GM12801 (cell line): ENCODE measurements around the gene GID8.

ENCODE experiments used
- TF ChIP-seq, protein P1 (sequence below): IDR thresholded peaks from one replicate; pipeline ENCODE4 v1.5.1; 2011; ENCODE audit warnings: control low read depth; ENCODE audit not compliant: insufficient read length; ENCODE audit errors: extremely low read depth

Gene GID8

DNA sequence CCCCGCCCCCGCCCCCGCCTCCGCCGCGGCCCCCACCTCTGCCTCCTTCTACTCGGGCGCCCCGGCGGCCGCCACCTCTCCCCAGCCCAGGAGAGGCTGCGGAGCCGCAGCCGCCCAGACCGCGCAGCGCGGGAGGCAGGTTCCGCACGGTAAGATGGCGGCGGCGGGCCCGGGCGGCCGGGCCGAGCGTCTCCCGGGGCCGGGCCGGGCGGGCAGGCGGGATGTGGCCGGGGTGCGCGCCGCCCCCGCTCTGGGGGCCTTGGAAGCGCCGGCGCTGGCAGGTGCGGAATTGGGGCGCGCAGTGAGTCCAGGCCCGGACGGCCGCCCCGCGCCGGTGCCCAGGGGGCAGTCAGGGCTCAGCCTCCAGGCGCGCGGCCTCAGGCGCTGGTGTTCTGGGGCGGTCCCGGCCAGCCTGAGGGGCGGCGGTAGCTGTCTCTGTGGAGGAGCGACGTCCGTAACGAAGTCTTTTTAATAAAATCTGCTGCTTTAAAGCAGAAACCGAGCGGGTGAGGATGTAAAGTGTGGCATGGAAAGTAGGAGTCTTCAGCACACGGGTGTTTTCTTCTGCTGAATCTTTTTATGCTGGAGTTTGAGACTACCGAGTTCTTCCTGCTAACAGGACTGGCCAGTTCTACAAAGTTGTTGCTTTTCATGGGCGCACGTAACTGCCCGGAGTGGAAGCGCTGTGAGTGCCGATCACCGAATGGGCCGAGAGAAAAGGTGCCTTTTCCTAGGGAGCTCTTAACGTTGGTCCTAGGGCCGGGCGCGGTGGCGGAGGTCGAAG lies at the start of gene GID8:
Gene GID8 (plus strand): TSS at position 43 of the 784 bp plus-strand sequence. CDS start 3,356 bp downstream, outside the sequence.
- TF ChIP-seq, protein P1, sequence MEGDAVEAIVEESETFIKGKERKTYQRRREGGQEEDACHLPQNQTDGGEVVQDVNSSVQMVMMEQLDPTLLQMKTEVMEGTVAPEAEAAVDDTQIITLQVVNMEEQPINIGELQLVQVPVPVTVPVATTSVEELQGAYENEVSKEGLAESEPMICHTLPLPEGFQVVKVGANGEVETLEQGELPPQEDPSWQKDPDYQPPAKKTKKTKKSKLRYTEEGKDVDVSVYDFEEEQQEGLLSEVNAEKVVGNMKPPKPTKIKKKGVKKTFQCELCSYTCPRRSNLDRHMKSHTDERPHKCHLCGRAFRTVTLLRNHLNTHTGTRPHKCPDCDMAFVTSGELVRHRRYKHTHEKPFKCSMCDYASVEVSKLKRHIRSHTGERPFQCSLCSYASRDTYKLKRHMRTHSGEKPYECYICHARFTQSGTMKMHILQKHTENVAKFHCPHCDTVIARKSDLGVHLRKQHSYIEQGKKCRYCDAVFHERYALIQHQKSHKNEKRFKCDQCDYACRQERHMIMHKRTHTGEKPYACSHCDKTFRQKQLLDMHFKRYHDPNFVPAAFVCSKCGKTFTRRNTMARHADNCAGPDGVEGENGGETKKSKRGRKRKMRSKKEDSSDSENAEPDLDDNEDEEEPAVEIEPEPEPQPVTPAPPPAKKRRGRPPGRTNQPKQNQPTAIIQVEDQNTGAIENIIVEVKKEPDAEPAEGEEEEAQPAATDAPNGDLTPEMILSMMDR: no peak

DNA sequence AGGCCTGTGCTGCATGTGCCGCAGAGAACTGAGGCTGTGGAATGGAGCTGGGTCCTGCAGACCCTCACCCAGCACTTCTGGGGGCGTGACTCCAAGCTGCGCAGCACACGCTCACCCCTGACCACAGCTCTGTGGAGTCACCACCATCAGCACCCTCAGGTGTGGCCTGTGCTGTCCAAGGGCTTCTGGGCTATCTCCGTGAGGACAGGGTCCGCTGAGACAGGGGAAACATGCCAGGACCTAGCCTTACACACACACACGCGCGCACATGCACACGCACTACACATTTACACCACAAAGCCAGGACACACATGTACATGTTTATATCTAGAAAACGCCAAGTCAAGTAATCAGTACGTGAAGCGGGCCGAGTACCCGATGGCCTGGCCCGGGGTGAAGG lies 49.5 kb upstream of the GID8 start:
- TF ChIP-seq, protein P1: no peak

DNA sequence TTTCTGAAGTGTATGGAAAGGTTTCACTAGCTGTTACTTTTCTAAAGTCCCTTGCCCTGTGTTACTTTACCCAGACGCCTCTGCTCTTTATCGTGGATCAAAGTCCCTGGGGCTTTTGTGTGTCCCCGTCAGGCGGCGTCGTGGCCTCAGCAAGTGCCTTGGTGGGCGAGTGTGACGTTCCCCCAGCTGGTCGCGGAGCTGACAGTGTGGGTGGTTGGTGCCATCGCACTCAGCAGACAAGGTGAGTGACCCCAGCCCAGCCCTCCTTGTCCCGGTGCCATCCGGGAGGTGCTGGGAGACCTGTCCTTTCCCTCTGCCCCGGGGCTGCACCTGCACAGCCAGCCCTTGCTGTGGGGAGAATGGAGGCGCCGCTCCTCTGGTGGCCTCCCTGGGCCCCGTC lies 49.0 kb upstream of the GID8 start:
- TF ChIP-seq, protein P1: no peak

DNA sequence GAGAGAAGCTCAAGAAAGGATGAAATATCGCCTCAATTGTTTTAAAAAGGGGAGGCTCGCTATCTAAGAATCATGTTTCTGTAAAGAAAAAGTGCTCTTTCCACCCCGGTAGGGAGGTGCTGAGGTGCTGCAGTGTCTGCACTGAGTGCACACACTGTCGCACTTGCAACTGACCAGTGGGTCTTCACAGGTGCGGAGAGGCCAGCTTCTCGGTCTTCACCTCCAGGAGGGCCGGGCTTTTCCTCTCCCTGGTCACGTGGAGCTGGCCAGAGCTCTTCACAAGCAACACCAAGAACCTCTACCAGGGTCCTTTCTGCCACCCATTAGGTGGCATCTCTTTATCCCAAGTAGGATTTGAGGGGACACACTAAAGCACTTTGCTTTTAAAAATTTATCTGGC lies 48.5 kb upstream of the GID8 start:
- TF ChIP-seq, protein P1: no peak

DNA sequence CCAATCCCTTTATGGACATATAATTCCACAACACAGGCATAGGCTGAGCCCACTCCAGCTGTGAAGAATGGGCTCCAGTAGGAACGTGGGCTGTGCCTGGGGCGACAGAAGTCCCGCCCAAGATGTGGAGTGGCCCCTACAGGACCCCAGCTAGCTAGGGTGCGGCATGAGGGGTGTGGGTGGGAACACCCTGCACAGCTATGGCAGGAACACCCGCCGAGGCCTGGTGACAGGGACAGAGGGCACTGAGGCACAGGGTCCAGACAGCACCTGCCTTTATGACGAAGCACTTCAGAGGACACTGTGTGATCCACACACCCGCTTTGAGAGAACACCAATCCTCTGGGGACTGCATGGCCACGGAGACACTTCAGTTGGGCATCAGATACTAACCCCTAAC lies 48.1 kb upstream of the GID8 start:
- TF ChIP-seq, protein P1: no peak

DNA sequence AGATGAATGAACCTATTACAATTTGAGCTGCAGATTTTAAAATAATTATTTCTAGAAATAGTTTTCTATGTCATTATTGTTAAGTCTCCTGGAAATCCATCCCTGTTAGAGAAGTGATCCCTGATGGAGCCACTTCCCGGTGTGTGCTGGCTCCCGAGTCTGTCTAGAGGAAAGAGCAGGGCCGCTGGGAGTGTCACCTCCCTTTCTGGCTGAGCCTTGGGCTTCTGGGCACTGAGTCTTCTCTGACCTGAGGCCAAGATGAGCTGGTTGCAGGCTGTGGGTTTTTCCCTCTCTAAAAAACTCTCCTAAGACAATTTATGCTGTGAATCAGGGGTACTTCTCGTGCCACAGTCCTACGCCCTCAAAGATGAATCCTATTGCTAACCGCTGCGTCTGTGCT lies 47.5 kb upstream of the GID8 start:
- TF ChIP-seq, protein P1: no peak

DNA sequence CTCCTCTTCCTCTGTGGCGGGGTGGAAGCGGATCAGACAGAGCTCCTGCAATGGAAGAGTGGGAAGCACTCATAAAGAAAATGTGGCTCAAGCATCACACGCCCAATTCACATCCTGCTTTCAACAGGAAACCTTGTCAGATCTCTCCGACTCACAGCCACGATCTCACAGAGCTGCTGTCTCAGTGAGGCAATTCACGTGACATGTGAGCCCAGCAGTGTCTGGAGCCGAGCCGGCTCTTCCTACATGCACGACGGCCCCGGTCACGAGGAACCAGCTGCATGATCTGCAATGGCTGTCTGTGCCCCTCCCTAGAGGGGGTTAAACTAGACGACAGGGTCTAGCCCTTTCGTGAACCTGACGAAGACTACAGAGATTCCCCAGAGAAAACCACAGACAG lies 46.8 kb upstream of the GID8 start:
- TF ChIP-seq, protein P1: no peak
